ENCODE data around the gene DLL1.
A peak's percentile ranks its signal among the peaks of the same experiment; 100 is the strongest.
"Not testable (repeated sequence)": the region's sequence is repeated elsewhere in the genome, so short reads cannot be mapped to it uniquely, and the experiment has no call there.

The DLL1 gene, protein sequence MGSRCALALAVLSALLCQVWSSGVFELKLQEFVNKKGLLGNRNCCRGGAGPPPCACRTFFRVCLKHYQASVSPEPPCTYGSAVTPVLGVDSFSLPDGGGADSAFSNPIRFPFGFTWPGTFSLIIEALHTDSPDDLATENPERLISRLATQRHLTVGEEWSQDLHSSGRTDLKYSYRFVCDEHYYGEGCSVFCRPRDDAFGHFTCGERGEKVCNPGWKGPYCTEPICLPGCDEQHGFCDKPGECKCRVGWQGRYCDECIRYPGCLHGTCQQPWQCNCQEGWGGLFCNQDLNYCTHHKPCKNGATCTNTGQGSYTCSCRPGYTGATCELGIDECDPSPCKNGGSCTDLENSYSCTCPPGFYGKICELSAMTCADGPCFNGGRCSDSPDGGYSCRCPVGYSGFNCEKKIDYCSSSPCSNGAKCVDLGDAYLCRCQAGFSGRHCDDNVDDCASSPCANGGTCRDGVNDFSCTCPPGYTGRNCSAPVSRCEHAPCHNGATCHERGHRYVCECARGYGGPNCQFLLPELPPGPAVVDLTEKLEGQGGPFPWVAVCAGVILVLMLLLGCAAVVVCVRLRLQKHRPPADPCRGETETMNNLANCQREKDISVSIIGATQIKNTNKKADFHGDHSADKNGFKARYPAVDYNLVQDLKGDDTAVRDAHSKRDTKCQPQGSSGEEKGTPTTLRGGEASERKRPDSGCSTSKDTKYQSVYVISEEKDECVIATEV
- total RNA-seq, result 8.9 to 14.9 reads per million in 2 donors

DNA sequence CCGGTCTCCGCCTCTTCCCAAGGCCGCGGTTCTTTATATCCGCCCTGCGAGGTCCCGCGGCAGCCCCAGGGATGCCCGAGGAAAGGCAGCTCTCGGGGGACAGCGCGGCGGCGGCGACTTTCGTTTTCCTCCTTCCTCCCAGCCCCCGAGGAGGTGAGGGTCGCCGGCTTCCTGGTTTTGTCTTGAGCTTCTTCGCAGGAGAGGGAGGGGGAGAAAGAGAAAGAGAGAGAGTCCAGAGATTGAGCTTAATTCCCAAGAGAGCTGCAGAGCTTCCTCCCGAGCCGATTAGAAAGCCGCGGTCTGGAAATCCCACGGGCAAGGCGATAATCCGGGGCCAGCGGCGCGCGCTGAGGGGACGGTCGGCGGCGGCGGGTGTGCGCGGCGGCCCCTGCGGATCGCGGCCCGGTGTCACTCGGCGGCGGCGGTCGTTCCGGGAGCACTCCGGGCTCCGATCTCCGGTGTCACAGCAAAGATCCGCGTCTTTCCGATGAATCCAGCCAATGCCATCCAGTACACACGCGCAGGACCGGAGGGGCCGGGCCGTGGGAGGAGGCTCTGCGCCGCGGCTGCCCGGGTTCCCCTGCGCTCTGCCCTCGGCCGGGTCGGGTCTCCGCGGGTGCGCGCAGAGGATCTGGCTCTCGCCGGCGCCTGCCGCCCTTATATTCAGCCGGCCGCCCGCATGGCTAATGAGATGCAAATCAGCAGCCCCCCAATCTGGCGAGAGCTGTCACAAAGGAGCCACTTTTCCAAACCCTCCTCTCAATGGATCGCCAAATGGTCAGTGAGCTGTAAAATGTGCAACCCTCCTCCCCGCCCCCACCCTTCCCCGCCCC is at the start of gene DLL1:
Gene DLL1 (minus strand): TSS at position 783 of the 833 bp plus-strand sequence. CDS start 939 bp downstream, outside the sequence.
- DNase-seq, result no peak

DNA sequence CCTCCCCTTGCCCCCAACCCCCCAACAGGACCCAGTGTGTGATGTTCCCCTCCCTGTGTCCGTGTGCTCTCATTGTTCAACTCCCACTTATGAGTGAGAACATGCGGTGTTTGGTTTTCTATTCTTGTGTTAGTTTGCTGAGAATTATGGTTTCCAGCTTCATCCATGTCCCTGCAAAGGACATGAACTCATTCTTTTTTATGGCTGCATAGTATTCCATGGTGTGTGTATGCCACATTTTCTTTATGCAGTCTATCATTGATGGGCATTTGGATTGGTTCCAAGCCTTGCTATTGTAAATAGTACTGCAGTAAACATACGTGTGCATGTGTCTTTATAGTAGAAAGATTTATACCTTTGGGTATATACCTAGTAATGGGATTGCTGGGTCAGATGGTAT is 44.3 kb upstream of the DLL1 start:
- DNase-seq, result not testable (repeated sequence)

DNA sequence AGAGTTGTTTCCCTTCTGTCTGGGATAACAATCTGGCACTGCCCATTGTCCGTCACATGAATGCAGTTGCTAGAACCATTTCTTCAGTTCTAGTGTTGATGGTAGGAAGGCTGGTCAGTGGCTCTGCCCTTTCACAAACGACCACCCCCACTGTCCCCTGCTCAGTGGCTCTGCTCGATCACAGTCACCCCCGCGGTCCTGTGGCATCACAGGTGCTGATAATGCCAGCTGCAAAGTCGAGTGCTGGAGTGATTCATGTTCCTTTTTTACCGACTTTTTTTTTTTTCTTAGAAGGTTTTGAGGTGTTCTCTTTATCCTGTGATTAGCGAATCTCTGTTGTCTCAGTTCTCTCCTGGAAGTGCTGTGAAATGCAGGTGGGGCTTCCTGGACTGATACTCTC is 38.4 kb upstream of the DLL1 start:
- DNase-seq, result no peak

DNA sequence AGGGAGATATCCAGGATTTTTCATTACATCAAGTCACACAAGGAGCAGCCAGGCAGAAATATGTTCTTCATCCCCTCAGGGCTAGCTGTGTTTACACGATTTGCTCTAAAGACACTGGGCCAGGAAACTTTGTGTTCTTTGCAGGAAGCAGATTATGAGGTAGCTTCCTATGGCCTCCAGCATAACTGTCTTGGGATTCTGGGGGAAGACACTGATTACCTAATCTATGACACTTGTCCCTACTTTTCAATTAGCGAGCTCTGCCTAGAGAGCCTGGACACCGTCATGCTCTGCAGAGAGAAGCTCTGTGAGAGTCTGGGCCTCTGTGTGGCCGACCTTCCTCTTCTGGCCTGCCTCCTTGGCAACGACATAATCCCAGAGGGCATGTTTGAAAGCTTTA is 26.8 kb upstream of the DLL1 start:
- DNase-seq, result no peak

DNA sequence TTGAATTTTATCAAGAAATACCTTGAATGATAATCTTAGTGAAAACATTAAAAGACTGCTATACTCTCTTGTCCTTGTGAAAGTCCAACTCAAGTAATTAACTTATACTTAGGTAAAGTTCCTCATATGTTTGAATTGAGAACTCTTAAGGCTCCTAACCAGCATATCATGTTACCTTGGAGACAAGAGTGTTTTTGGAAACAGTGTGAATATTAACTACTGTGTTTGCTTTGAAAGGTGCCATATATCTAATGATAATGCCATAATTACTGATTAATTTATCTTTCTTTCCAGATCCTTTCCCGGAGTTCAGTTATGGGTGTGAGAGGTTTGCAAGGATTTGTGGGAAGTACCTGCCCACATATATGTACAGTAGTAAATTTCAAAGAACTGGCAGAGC is 26.2 kb upstream of the DLL1 start:
- no peak for DNase-seq

DNA sequence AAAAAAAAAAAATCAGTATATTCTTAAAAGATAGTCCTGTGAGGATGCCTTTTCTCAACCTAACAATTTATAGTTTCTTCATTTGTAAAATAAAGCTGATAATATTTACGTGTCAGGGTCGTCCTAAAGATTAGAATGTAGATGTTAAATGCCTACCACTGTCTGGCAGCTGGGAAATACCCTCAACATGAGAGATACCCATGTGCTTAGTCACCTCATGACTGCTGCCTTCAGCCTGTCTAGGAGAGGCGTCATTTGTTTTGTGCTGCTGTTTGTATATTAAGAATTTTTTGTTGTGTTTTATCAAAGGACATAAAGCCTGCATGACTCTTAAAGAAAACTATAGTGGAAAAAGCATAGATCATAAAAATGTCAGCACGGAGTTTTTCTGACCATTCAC is 25.2 kb upstream of the DLL1 start:
- no peak for DNase-seq

DNA sequence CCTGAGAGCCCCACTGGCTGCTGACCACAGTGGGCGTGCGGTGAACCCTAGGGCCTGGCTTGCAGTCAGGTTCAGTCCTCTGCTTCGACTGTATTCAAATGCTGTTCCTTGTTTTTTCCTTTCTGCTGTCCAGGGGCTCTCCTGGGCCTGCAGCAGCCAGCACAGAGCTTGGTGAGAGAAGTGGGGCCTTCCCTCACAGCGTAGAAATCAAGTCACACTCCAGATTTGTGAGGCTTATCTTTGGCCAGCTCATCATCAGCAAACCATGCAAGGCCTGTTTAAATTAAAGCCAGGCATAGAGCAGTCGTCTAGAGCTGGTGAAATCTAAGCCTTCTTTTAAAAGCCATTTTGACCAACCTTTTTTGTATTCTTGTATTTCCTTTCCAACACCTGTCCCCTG is 24.1 kb upstream of the DLL1 start:
- DNase-seq, result no peak

DNA sequence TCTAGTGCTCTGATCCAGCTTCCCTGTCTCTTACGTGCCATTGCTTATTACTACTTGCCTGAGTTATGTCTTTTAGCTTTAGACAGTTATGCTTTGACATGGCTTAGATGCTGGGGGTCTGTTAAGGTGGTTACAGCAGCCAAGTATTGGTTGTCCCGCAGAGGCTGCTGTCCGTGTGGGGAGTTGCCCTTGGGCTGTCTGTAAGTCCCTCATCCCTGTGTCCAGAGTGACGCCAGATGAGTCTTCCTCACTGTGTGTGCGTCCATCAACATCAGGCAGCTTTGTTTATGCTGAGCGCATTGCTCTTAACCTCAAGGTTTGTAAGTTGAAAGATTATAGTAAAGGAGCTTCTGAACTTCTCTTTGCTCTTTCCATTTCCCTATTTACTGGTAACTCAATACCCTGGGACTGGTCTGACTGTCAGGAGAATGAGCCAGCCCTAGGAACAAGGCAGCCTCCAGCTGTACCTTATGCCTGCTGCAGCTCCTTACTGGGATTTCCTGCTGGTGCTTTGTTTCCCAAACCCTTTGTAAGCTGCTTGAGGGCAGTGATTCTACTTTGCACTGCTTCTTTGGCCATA is 22.9 kb upstream of the DLL1 start:
- no peak for DNase-seq

DNA sequence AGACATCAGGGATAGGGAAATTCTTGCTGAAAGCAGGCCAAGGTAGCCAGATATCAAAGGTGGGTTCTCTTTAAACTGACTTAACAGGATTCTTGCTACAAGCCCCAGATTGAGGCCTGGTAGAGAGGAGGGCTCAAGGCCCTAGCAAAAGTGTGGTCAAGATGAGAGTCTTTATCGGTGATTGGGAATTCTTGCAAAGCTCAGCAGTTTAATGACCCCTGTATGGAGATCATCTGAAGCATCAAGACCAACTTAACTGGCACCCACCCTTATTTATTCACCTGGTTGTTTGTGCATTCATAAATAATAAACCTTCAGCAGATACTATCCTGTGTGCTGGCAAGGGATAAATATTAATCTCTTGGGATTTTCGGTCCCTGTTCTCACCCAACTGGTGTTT is 22.0 kb upstream of the DLL1 start:
- no peak for DNase-seq

DNA sequence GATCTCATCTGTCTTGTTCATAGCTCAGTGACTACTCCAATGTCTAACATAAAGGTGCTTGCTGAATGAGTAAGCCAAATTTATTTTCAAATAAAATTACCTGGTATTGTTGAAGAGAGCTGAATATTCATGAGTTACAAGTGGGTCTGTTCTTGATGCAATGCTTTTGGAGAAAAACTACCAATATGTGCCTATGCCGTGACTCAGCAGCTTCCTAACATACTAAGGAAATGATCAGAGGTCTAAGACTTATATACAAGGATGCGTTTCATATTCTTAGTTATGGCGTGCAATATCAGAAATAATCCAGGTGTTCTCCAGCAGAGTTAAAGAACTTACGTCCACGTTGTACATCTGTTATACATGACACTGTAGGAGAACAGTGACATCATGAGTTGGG is 20.8 kb upstream of the DLL1 start:
- DNase-seq, result no peak

DNA sequence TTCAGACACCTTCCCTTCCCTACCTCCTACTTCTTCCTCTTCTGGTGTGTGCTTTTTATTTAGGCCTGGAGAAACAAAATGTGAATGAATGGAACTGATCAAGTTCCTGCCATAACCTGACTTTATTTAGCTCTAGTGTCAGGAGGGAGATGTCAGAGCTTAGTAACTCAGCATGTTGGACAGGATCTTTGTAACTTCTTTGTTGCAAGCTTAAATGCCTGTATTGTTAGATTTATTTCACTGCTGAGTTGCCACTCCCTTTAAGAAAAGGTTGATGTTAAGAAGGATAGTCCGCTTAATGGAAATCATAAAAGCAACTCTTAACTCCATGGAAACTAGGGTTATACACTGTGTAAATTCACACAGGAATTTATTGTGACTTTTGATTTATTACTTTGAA is 17.9 kb upstream of the DLL1 start:
- DNase-seq, result no peak

DNA sequence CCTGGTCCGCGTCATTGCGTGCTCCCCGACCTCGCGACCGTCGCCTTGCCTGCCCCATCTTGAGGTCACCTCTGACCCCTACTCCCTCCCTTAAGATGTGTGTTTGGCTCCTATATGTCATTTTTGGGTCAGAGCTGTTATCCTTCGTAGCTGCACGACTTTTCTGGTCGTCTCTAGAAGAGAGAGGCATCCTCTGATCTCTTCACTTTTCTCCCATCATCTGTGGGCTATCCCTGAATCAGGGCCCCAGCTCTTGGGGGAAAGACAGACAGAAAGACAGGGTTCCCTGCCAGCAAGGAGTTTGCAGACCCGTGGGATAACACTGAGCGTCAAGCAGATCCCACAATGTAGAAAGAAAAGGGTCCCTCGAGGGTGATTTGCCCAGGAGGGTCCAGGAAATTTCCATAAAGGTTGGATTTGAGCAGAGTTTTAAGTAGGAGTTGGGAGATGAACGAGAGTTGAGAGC is 16.2 kb upstream of the DLL1 start:
- DNase-seq, result no peak

DNA sequence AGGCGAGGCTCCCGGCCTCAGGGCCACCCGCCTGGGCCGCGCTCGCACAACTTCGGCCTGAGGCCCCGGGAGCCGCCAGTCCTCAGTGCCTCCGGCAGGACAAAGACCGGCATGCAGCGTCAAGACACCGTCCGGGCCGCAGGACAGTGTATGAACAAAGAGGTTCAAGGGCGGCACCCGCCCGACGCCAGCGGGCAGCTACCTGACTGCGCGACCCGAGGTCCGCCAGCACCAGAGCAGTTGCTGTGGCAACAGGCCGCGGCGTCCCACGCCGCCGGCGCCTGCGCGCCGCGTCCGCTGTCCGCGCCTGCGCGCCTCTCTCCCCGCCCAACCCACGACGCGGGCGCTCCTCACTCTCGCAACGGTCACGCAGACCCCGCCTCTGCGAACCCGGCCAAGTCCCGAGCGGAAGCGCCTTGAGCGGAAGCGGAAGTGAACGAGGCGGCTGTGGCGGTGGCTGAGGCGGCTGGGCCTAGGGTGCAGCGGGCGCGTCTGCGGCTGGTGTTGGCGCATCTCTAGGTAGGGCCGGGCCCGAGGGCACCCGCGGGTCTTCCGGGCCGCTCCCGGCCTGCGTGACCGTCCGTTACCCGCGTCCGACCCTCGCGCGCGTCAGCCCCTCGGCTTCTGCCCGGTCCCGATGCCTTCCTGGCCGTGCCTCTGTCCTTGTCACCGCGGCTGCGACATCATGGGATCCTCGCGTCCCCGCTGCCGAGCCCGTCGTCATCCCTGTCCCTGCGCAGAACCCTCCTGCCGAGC is 15.6 kb upstream of the DLL1 start, which contains the start of gene FAM120B:
Gene FAM120B (plus strand): TSS at position 435 of the 756 bp plus-strand sequence. CDS start 10,633 bp downstream, outside the sequence.
- peak; percentile 93 for DNase-seq

DNA sequence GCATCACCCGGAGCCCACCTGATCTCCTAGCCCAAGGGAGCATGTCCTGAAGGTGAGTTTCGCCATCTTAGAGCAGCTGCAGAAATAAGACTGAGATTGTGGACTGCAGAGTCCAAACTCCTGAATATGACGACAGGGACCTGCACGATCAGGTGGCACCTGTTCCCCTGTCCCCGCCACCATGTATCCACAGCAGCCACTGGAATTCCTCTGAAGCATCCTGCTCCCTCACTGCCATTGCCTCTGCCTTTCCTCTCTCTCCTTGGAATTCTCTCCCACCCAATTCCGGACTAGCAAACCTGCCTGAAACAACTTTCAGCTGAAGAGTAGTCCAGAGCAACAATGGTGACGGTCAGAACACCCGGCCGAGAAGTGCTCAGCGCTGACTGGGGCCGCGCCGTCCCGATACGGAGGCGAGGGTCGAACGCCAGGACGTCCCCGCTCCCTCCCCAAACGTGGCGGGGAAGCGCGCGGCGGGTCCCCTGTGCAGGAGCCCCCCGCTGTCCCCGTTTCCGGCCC is 15.0 kb upstream of the DLL1 start:
- DNase-seq, result no peak

DNA sequence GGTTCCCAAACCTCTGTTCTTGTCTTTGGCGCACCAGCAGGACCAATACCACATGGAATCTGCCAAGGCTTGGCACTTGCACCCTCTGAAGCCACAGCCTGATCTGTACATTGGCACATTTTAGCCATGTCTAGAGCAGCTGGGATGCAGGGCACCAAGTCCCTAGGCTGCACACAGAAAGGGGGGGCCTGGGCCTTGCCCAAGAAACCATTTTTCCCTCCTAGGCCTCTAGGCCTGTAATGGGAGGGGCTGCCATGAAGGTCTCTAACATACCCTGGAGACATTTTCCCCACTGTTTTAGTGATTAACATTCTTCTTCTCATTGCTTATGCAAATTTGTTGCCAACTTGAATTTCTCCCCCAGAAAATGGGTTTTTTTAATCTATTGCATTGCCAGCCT is 10.3 kb upstream of the DLL1 start:
- no peak for DNase-seq

DNA sequence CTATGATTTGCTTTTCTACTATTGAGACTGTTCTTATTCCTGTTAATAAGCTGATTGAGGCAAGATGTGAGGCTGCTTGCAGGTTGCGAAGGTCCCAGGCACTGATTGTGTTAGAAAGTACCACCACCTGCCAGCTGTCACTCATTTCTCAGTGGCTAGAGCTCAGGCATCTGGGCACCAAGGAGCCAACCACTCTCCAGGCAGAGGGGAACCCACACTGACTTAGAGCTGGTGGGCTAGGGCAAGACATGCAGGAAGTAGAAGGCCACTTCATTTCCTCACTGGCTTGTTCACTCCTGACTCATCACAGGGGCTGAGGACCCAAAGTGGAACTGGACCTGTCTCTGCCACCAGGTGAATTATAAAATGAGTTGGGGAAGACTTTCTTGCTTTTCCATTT is 7.8 kb upstream of the DLL1 start:
- no peak for DNase-seq

DNA sequence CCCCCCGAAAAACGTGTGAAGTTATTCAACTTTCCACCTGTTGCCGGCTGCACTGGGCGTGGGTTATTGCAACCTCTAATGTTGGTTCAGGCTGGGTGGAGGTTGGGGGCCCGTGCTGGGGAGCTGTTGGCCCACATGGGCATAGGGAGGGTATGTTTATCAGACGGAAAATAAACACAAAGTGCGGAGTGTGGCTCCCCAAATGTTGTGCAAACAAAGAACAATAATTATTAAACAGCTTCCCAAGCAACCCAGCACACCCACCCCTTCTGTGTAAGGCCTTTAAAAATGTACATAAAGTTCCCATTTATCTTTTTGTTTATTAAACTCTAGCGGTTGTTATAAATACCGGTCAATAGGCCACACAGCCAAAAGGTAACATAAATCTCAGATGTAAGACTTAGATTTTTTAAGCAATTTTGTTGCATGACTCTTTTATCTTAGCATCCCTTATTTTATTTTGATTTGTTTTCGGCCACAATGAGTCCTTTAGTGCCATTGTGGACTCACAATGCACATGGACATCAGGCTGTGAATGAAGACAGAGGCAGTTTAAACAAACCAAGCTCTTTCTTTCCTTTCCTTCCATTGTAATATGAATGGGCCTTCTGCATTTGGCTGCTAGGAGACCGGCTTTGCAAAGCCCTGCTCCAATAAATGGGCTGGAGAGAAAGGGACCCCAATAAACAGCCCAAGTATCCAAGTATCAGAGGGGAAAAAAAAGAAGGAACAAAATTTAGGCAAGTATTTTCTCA is 6.9 kb upstream of the DLL1 start:
- no peak for DNase-seq

DNA sequence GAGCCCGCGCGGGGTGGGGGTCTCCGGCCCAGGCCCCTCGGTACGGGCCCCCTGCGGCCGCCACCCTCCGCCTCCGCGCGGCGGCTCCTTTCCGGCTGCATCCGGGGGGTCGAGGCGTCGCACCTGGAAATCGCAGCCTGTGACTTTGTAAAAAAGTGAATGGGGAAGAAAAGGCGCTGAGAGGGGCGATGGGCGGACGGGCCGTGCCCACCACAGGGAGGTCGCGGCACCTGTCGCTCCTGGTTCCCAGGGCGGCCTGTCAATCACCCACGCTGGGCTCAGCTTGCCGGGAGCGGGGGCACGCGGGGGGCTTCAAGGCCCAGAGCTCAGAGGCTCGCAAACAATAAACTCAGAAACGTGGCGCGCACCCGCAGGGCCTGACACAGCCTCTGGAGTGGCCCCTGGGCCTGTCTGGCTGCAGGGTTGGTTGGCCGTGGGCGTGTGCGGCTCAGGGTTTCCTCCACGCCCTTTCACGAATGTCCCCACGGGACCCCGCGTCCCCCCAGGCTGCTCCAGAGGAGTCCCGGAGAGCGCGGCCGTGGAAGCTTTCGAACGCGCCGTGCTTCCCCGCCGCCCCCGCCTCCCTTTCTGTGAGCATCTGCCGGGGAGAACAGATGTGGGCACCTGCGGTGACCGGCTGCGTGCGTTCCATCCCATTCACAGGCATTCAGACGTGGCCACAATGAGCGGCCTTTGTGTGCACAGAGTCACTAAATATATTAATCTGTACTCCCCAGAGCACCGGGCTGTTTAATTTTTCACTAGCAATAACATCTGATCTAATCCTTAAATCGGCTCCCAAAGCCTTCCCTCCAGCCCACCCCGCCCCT is 6.1 kb upstream of the DLL1 start:
- no peak for DNase-seq

DNA sequence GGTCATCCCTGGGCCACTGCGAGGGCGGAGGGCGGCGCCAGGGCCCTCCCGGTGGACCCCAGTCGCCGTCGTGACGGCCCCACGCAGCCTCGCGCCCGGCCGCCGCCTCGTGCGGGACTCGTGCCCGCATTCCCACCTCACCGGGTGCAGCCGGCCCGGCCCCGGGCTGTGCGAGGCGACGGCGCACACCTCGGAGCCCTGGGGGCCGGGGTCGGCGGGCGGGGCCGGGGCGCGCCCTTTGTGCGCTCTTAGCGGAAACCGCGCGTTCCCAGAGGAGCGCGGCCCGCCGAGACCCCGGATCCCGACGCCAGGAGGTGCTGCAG is 5.5 kb upstream of the DLL1 start:
- DNase-seq, result no peak
